Transverse colon (tissue), 4 donors: ENCODE data around the gene PTPRQ. TPM values are rescaled to one million over a fixed set of nuclear protein-coding genes. Genes with fewer than 3 reads are reported as not detected.

ENCODE experiments used
- DNase-seq: peaks from one replicate; pipeline ENCODE4 v3.0.0-alpha.2; 2019
- H3K27ac ChIP-seq, 4 donors: fragments of 200-600 bp; sonication (generic); 2 replicates each; pipeline ENCODE4 v1.5.1; 2016 to 2018; ENCODE audit warnings: inconsistent platforms in 4 of 4
- H3K27me3 ChIP-seq: fragments of 200-600 bp; sonication (generic); 2 replicates; pipeline ENCODE4 v1.5.1; 2017; ENCODE audit warnings: inconsistent platforms
- H3K36me3 ChIP-seq, 4 donors: fragments of 200-600 bp; sonication (generic); 2 replicates each; pipeline ENCODE4 v1.5.1; 2017 to 2019; ENCODE audit warnings: inconsistent platforms in 4 of 4
- H3K4me1 ChIP-seq, 4 donors: fragments of 200-600 bp; sonication (generic); 2 replicates each; pipeline ENCODE4 v1.5.1; 2017 to 2020; ENCODE audit warnings: inconsistent platforms in 4 of 4
- H3K4me3 ChIP-seq, 4 donors: fragments of 200-600 bp; sonication (generic); 1 replicate in 1 of 4; 2 replicates in 3 of 4; pipeline versions ENCODE4 v1.5.1 to v1.6.1; 2017 to 2019; ENCODE audit warnings: inconsistent platforms in 4 of 4
- H3K9me3 ChIP-seq, 2 donors: fragments of 200-600 bp; sonication (generic); 2 replicates each; pipeline ENCODE4 v1.5.1; 2017 to 2019; ENCODE audit warnings: inconsistent platforms in 2 of 2
- CTCF ChIP-seq, 5 experiments: fragments of 200-600 bp in 3 of 5; fragments of 450-650 bp in 2 of 5; sonication (generic) in 3 of 5; IDR thresholded peaks; 1 replicate in 2 of 5; 2 replicates in 3 of 5; pipeline ENCODE4 v1.5.1; 2016 to 2017; ENCODE audit warnings: antibody characterized with exemption in 5 of 5, inconsistent platforms in 3 of 5, mild to moderate bottlenecking in 2 of 5, moderate library complexity in 1 of 5
- EP300 ChIP-seq: sonication (generic); formaldehyde crosslinking; IDR thresholded peaks from one replicate; pipeline ENCODE4 v1.6.1; 2017; ENCODE audit warnings: antibody characterized with exemption, low read depth
- POLR2A ChIP-seq: fragments of 450-650 bp; IDR thresholded peaks from one replicate; pipeline ENCODE4 v1.6.1; 2016; ENCODE audit warnings: antibody characterized with exemption, mild to moderate bottlenecking, moderate library complexity
- POLR2AphosphoS5 ChIP-seq, 3 donors: sonication (generic); formaldehyde crosslinking; IDR thresholded peaks; one replicate each; pipeline ENCODE4 v1.6.1; 2016; ENCODE audit warnings: antibody characterized with exemption in 3 of 3
- WGBS, 2 donors: methylation state at CpG; one replicate each; pipeline ENCODE4 v1.1.5; 2018; ENCODE audit warnings: low coverage in 1 of 2; 5-methylcytosine and 5-hydroxymethylcytosine counted together
- in situ Hi-C, 4 donors: fragments of 200-750 bp; cut with MboI; loops; one replicate each; pipeline versions ENCODE4 v1.15.0 to v1.15.1; 2017; ENCODE audit warnings: low sequenced_read_pairs in 3 of 4, low pct_ligation_motif_present in 1 of 4, low pct_unique_long_range_greater_than_20kb in 1 of 4
- intact Hi-C: fragments of 100-400 bp; cut with DNase I; formaldehyde crosslinking; loops from one replicate; pipeline ENCODE4 v1.15.1; 2023; ENCODE audit warnings: low total_unique reads
- total RNA-seq, 4 donors: library from RNA; depleted of rRNA; stranded (reverse); fragments of >200 nt; gene quantifications; one replicate each; pipeline ENCODE4 v1.1.0, GENCODE V29; 2016

The PTPRQ gene
- total RNA-seq, 4 donors from 2014 or later: under 0.01 to 0.16 TPM; not detected in 2

- Histone ChIP-seq H3K36me3 (no peaks in the 10 kb centered on the region), H3K4me1 (no peaks in the 10 kb centered on the region), H3K4me3 (no peak overlapping the region), H3K9me3 (no peaks in the 10 kb centered on the region), H3K27ac (no peak overlapping the region), H3K27me3 (no peaks in the 10 kb centered on the region)
- intact Hi-C loops: no loop called here
- 78 to 81% methylated on average over 2 to 3 of the region's 3 CpGs for WGBS, 2 donors
- TF ChIP-seq POLR2A: no peak
- TF ChIP-seq EP300: no peak
- no peak for TF ChIP-seq CTCF (IDR thresholded peaks at IDR 0.05)
- no peak for TF ChIP-seq POLR2AphosphoS5 (IDR thresholded peaks at IDR 0.05)
- DNase-seq: no peak
- in situ Hi-C loops: no loop called here
These were observed 30.6 kb upstream of the PTPRQ start for GRCh38 chr12:80413462-80413861.

GRCh38 chr12:80415466-80415865 is 28.6 kb upstream of the PTPRQ start:
- Histone ChIP-seq H3K4me1 (no peaks in the 10 kb centered on the region), H3K4me3 (no peak overlapping the region), H3K27ac (no peak overlapping the region), H3K36me3 (no peaks in the 10 kb centered on the region), H3K27me3 (no peaks in the 10 kb centered on the region), H3K9me3 (no peaks in the 10 kb centered on the region)
- in situ Hi-C loops: no loop called here
- no peak for DNase-seq
- 75% methylated on average over 1 of the region's 1 CpG; no CpG with 5 or more reads in 1 of the 2 donors for WGBS, 2 donors
- no peak for TF ChIP-seq POLR2A
- TF ChIP-seq EP300: no peak
- TF ChIP-seq CTCF (IDR thresholded peaks at IDR 0.05): no peak
- TF ChIP-seq POLR2AphosphoS5 (IDR thresholded peaks at IDR 0.05): no peak
- intact Hi-C loops: no loop called here

- in situ Hi-C loops (no loop called here), intact Hi-C loops (no loop called here)
- TF ChIP-seq POLR2A (no peak), POLR2AphosphoS5 (IDR thresholded peaks at IDR 0.05) (no peak), CTCF (IDR thresholded peaks at IDR 0.05) (no peak), EP300 (no peak)
- Histone ChIP-seq H3K27me3 (no peaks in the 10 kb centered on the region), H3K9me3 (no peaks in the 10 kb centered on the region), H3K4me3 (no peak overlapping the region), H3K27ac (no peak overlapping the region), H3K4me1 (no peaks in the 10 kb centered on the region), H3K36me3 (no peaks in the 10 kb centered on the region)
- DNase-seq: no peak
These were observed 24.4 kb upstream of the PTPRQ start for GRCh38 chr12:80419644-80420043.

GRCh38 chr12:80420075-80420474 is 24.0 kb upstream of the PTPRQ start:
- Histone ChIP-seq H3K9me3 (no peaks in the 10 kb centered on the region), H3K27me3 (no peaks in the 10 kb centered on the region), H3K36me3 (no peaks in the 10 kb centered on the region), H3K4me1 (no peaks in the 10 kb centered on the region), H3K4me3 (no peak overlapping the region), H3K27ac (no peak overlapping the region)
- DNase-seq: no peak
- in situ Hi-C loops (no loop called here), intact Hi-C loops (no loop called here)
- no peak for TF ChIP-seq EP300
- TF ChIP-seq CTCF (IDR thresholded peaks at IDR 0.05): no peak
- no peak for TF ChIP-seq POLR2A
- TF ChIP-seq POLR2AphosphoS5 (IDR thresholded peaks at IDR 0.05): no peak
